Fibroblast of the aortic adventitia (primary cell): ENCODE results near the gene ZNF556. TPM values are rescaled to one million over a fixed set of nuclear protein-coding genes. Genes with fewer than 3 reads are reported as not detected.
"Not testable (repeated sequence)": the region's sequence is repeated elsewhere in the genome, so short reads cannot be mapped to it uniquely, and the experiment has no call there.

Source experiments
- DNase-seq: peaks from one replicate; pipeline ENCODE4 v3.0.0-alpha.2; 2010; ENCODE audit warnings: low read depth
- H3K4me3 ChIP-seq: 2 replicates; pipeline ENCODE4 v1.5.1; 2011; ENCODE audit warnings: low read depth, mild to moderate bottlenecking, control low read depth, low read length, moderate library complexity
- CTCF ChIP-seq: IDR thresholded peaks from 2 replicates; pipeline ENCODE4 v1.5.1; 2011; ENCODE audit warnings: mild to moderate bottlenecking, low read length, control low read depth, inconsistent platforms; ENCODE audit not compliant: insufficient read depth
- total RNA-seq: library from RNA; depleted of rRNA; stranded (reverse); fragments of >200 nt; gene quantifications from 2 replicates; pipeline ENCODE4 v1.2.3, GENCODE V29; 2012; ENCODE audit warnings: low replicate concordance

The ZNF556 gene
- total RNA-seq, 1 donor: not detected

GRCh38 chr19:2888731-2889224 is 21.6 kb downstream of the ZNF556 start:
- no peak for TF ChIP-seq CTCF
- peak; percentile 4 for DNase-seq
- peak overlapping the region; percentile 33 for H3K4me3 ChIP-seq

GRCh38 chr19:2890531-2890930 is 23.4 kb downstream of the ZNF556 start:
- not testable (repeated sequence) for H3K4me3 ChIP-seq, DNase-seq

GRCh38 chr19:2896694-2897093 is 29.6 kb downstream of the ZNF556 start:
- no peak for TF ChIP-seq CTCF
- no peak for DNase-seq
- H3K4me3 ChIP-seq: no peak overlapping the region

GRCh38 chr19:2900296-2901252 is 33.4 kb downstream of the ZNF556 start, which contains the start of gene ZNF57:
Gene ZNF57 (plus strand): TSS chr19:2900928. CDS start chr19:2901046, 118 bp downstream.
- H3K4me3 ChIP-seq: peak within 1 kb of the TSS; percentile 97
- DNase-seq: peak; percentile 99
- TF ChIP-seq CTCF: no peak

GRCh38 chr19:2902590-2903218 is 35.6 kb downstream of the ZNF556 start:
- H3K4me3 ChIP-seq: no peak overlapping the region
- no peak for DNase-seq
- no peak for TF ChIP-seq CTCF

- not testable (repeated sequence) for H3K4me3 ChIP-seq, DNase-seq
Observed at GRCh38 chr19:2903326-2903725, 36.2 kb downstream of the ZNF556 start.

- TF ChIP-seq CTCF: no peak
- no peak overlapping the region for H3K4me3 ChIP-seq
- DNase-seq: no peak
Observed at GRCh38 chr19:2905918-2906519, 38.9 kb downstream of the ZNF556 start.
